ENCODE results near the gene GTPBP1. TPM values are rescaled to one million over a fixed set of nuclear protein-coding genes. Genes with fewer than 3 reads are reported as not detected.
A peak's percentile ranks its signal among the peaks of the same experiment; 100 is the strongest.

GTPBP1 gene
- 24.0 and 31.1 TPM in 2 replicates for polyA plus RNA-seq (2011; rRNA removed)
- 25.6 and 30.4 TPM in 2 replicates for polyA minus RNA-seq (2011; rRNA and poly(A)+ RNA removed)

GRCh38 chr22:38705235-38706100, at the start of gene GTPBP1:
TSS of gene GTPBP1 (plus strand) at chr22:38705944. CDS start at chr22:38705956, 12 bp downstream.
- POLR2A ChIA-PET = interaction anchor here (0.5 kb wide), 1 partner anchor 10 kb away, joined by 3 read pairs; no protein-coding TSS in a partner anchor
- DNase-seq (ENCODE audit: low read depth) = peak; percentile 100
- H3K36me3 ChIP-seq (ENCODE audit: control insufficient read depth, insufficient read depth, low read length) = no peaks in the 10 kb centered on the region
- CTCF ChIA-PET = interaction anchor here (0.7 to 4.0 kb wide), 3 partner anchors 12 to 164 kb away, joined by 3 to 21 read pairs (median 9); partner anchors contain the start of gene TOMM22
- H3K4me3 ChIP-seq (ENCODE audit: low read depth, low read length) = peak within 1 kb of the TSS; percentile 92
- TF ChIP-seq, protein P1, sequence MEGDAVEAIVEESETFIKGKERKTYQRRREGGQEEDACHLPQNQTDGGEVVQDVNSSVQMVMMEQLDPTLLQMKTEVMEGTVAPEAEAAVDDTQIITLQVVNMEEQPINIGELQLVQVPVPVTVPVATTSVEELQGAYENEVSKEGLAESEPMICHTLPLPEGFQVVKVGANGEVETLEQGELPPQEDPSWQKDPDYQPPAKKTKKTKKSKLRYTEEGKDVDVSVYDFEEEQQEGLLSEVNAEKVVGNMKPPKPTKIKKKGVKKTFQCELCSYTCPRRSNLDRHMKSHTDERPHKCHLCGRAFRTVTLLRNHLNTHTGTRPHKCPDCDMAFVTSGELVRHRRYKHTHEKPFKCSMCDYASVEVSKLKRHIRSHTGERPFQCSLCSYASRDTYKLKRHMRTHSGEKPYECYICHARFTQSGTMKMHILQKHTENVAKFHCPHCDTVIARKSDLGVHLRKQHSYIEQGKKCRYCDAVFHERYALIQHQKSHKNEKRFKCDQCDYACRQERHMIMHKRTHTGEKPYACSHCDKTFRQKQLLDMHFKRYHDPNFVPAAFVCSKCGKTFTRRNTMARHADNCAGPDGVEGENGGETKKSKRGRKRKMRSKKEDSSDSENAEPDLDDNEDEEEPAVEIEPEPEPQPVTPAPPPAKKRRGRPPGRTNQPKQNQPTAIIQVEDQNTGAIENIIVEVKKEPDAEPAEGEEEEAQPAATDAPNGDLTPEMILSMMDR (IDR thresholded peaks at IDR 0.05; ENCODE audit: insufficient read depth, low read depth, low read length) = peak; percentile 16; the same call in 1 of the 2 replicates
- H3K27me3 ChIP-seq (ENCODE audit: control insufficient read depth, insufficient read depth, low read length) = no peaks in the 10 kb centered on the region

- POLR2A ChIA-PET = no interaction called here
- CTCF ChIA-PET = no interaction called here
- H3K4me3 ChIP-seq (ENCODE audit: low read depth, low read length) = peak within 1 kb of the TSS; percentile 80
- peaks cover 1% of the 10 kb centered on the region; the same call in 1 of the 2 replicates for H3K36me3 ChIP-seq (ENCODE audit: control insufficient read depth, insufficient read depth, low read length)
- no peak for DNase-seq (ENCODE audit: low read depth)
- TF ChIP-seq, protein P1 (IDR thresholded peaks at IDR 0.05; ENCODE audit: insufficient read depth, low read depth, low read length) = no peak
- H3K27me3 ChIP-seq (ENCODE audit: control insufficient read depth, insufficient read depth, low read length) = no peaks in the 10 kb centered on the region
Observed at GRCh38 chr22:38656256-38657044, 49.3 kb upstream of the GTPBP1 start, which contains the start of the genes CBY1 and FAM227A. TSS of gene CBY1 (plus strand) at chr22:38656638. CDS start at chr22:38668055, 11,417 bp downstream. TSS of gene FAM227A (minus strand) at chr22:38656392. CDS start at chr22:38650168, 6,224 bp downstream.

- H3K4me3 ChIP-seq (ENCODE audit: low read depth, low read length) = peak overlapping the region; percentile 80
- no peaks in the 10 kb centered on the region for H3K27me3 ChIP-seq (ENCODE audit: control insufficient read depth, insufficient read depth, low read length)
- ChIA-PET POLR2A (no interaction called here), CTCF (no interaction called here)
- TF ChIP-seq, protein P1 (IDR thresholded peaks at IDR 0.05; ENCODE audit: insufficient read depth, low read depth, low read length) = no peak
- DNase-seq (ENCODE audit: low read depth) = no peak
- H3K36me3 ChIP-seq (ENCODE audit: control insufficient read depth, insufficient read depth, low read length) = peaks cover 1% of the 10 kb centered on the region; the same call in 1 of the 2 replicates
Observed at GRCh38 chr22:38657045-38657909, 48.5 kb upstream of the GTPBP1 start.

DNA sequence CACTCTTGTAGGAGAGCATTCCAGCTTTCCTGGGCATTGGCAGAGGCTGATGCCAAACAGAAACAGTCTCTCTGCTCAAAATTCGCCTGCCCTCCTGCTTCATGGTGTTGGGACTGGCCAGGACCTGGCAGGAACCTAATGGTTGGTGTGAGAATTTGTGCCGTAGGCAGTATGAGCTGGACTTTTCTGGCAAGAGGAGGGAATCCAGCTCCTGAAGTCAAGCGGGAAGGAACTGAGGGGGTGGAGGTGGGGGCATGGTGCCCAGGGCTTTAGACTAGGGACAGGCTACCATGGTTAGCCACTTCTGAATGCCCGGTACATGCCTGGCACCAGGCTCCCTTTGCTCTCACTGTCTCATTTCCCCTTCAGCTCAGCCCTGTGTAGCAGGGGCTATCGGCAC, 30.9 kb upstream of the GTPBP1 start:
- ChIA-PET POLR2A (no interaction called here), CTCF (interaction anchor here (1.4 kb wide), 1 partner anchor 58 kb away, joined by 3 read pairs; no protein-coding TSS in a partner anchor)
- H3K36me3 ChIP-seq (ENCODE audit: control insufficient read depth, insufficient read depth, low read length) = peaks cover 10% of the 10 kb centered on the region
- H3K27me3 ChIP-seq (ENCODE audit: control insufficient read depth, insufficient read depth, low read length) = no peaks in the 10 kb centered on the region
- TF ChIP-seq, protein P1 (IDR thresholded peaks at IDR 0.05; ENCODE audit: insufficient read depth, low read depth, low read length) = no peak
- no peak for DNase-seq (ENCODE audit: low read depth)
- no peak overlapping the region for H3K4me3 ChIP-seq (ENCODE audit: low read depth, low read length)
